H1 (cell line): ENCODE data around the gene SMAD1. TPM values are rescaled to one million over a fixed set of nuclear protein-coding genes. Genes with fewer than 3 reads are reported as not detected.

Source experiments
- CHD7 ChIP-seq: fragments of 300-600 bp; sonication (generic); IDR thresholded peaks from 2 replicates; pipeline ENCODE4 v1.7.1; 2012; ENCODE audit warnings: low read length, moderate library complexity, mild to moderate bottlenecking, inconsistent platforms; ENCODE audit not compliant: insufficient replicate concordance
- CTCF ChIP-seq, 3 experiments: IDR thresholded peaks; 1 replicate in 2 of 3; 2 replicates in 1 of 3; pipeline versions ENCODE4 v1.5.1 to v1.6.1; 2011; ENCODE audit warnings: low read length in 3 of 3, mild to moderate bottlenecking in 3 of 3, inconsistent platforms in 2 of 3, low read depth in 1 of 3, moderate library complexity in 1 of 3; ENCODE audit not compliant: insufficient read depth in 1 of 3; ENCODE audit errors: control extremely low read depth in 1 of 3
- EP300 ChIP-seq, 2 experiments: IDR thresholded peaks; 1 replicate in 1 of 2; 2 replicates in 1 of 2; pipeline ENCODE4 v1.6.1; 2011 to 2012; ENCODE audit warnings: low read depth in 2 of 2, low read length in 2 of 2, mild to moderate bottlenecking in 2 of 2, borderline replicate concordance in 1 of 2, inconsistent platforms in 1 of 2, moderate library complexity in 1 of 2
- KDM4A ChIP-seq: IDR thresholded peaks from one replicate; pipeline ENCODE4 v1.7.1; 2012; ENCODE audit warnings: low read depth, mild to moderate bottlenecking, moderate library complexity, low read length, inconsistent platforms; ENCODE audit not compliant: severe bottlenecking
- KDM5A ChIP-seq: fragments of 200-600 bp; IDR thresholded peaks from 2 replicates; pipeline ENCODE4 v1.7.1; 2012; ENCODE audit warnings: mild to moderate bottlenecking, low read length, inconsistent platforms, mixed read lengths
- NRF1 ChIP-seq: IDR thresholded peaks from 2 replicates; pipeline ENCODE4 v1.6.1; 2011; ENCODE audit warnings: mild to moderate bottlenecking, low read depth, low read length, improper control_type of control experiment
- POLR2AphosphoS5 ChIP-seq: IDR thresholded peaks from 2 replicates; pipeline ENCODE4 v1.6.1; 2011; ENCODE audit warnings: low read depth, low read length
- POU5F1 ChIP-seq: IDR thresholded peaks from 2 replicates; pipeline ENCODE4 v1.6.1; 2011; ENCODE audit warnings: low read depth, mild to moderate bottlenecking, low read length, moderate library complexity
- SRF ChIP-seq: IDR thresholded peaks from 2 replicates; pipeline ENCODE4 v1.6.1; 2011; ENCODE audit warnings: mild to moderate bottlenecking, low read depth, low read length, moderate library complexity
- polyA plus RNA-seq, 7 experiments: library from polyadenylated mRNA; depleted of rRNA in 3 of 7; stranded (reverse) in 5 of 7; unstranded in 2 of 7; fragments of >200 nt in 5 of 7; fragments of 200-250 nt in 2 of 7; gene quantifications; 1 replicate in 5 of 7; 2 replicates in 1 of 7; 4 replicates in 1 of 7; pipeline versions ENCODE4 v1.2.1 to v1.2.3, GENCODE V29; 2011 to 2013; ENCODE audit warnings: missing spikeins in 2 of 7, mixed read lengths in 2 of 7
- total RNA-seq: library from RNA; stranded (reverse); fragmentation: NEBNext Ultra II Directional; extraction: Animal tissue kit (Norgen Biotek cat#: 25700); gene quantifications from 2 replicates; pipeline ENCODE4 v1.2.1, GENCODE V29; 2021

SMAD1 gene
- total and polyA plus RNA-seq, 2 of the 8 experiments (the other 6 are each of a cell fraction or from before 2014, with no cell fraction given): 22.6 to 25.3 TPM

GRCh38 chr4:145567516-145567915 lies 85.9 kb downstream of the SMAD1 start (continued):
- TF ChIP-seq CHD7 (no peak), EP300 (IDR thresholded peaks at IDR 0.05; ENCODE audit: borderline replicate concordance in 1 of 2, low read depth in 2 of 2, low read length in 2 of 2) (no peak), KDM4A (no peak), POLR2AphosphoS5 (no peak), KDM5A (no peak), POU5F1 (no peak), SRF (no peak), CTCF (IDR thresholded peaks at IDR 0.05; ENCODE audit: control extremely low read depth in 1 of 3, insufficient read depth in 1 of 3, low read depth in 1 of 3, low read length in 3 of 3) (no peak), NRF1 (no peak)
